ENCODE data around the gene NEK7.
A peak's percentile ranks its signal among the peaks of the same experiment; 100 is the strongest.
"Not testable (repeated sequence)": the region's sequence is repeated elsewhere in the genome, so short reads cannot be mapped to it uniquely, and the experiment has no call there.

The NEK7 gene

GRCh38 chr1:198171667-198172540 is 15.1 kb downstream of the NEK7 start:
- no peak for DNase-seq (ENCODE audit: low spot score)

DNA sequence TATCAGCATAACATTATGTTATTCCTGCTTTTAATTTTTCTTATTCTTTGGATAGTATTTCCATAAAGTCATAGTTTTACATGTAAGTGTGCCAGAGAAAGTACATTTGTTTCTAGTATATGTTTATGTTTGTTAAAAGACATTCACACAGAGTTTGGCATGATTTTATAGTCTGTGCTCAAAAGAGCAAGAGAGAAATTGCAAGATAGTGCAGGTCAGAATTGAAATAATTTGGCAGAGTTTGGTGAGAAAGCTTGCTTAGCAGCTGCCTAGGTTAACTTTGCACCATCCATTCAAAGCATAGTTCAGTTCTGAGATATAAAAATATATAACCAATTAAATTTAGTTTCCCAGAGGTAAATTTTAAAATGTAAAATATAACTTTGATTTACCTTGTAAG is 17.0 kb downstream of the NEK7 start:
- no peak for DNase-seq (ENCODE audit: low spot score)

DNA sequence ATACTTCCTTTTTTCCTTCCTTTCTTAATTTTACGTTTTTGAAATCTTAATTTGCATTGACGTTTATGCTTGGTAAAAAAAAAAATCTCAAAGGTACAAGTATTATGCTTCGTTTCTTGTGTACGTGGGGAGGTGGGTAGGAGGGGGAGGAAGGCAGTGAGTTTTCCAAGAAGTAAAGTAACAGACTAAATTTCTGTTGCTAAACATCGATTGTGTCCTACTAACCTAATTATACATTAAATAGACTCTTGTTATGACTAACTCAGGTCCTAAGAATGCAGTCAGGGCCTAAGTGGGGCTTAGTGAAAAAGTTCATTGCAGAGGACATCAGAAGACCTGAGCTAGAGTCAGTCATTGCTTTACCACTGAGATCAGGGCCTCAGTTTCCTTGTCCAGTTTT is 17.5 kb downstream of the NEK7 start:
- peak; percentile 56 for DNase-seq (ENCODE audit: low spot score)

- peak; percentile 56 for DNase-seq (ENCODE audit: low spot score)
These were observed 18.8 kb downstream of the NEK7 start for GRCh38 chr1:198175423-198176170.

- DNase-seq (ENCODE audit: low spot score): no peak
These were observed 19.4 kb downstream of the NEK7 start for GRCh38 chr1:198176179-198176578.

DNA sequence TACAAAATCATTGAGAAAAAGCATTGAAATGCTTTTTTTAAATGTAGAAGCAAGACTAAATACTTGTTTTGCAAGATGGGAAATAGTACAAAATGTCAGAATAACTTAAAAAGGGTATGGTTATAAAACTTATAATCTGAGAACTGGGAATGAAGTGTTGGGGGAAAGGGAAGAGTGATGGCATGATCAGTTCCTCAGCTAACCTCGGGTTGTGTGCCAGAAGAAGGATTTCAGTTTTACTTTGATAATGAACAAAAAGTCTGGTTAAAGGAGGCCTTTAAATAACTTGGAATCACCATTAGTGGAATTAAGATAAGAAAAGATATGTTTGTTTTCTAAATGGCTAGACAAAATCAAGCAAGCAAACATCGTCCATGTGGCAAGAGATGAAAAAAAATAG is 20.7 kb downstream of the NEK7 start:
- DNase-seq (ENCODE audit: low spot score): no peak

- DNase-seq (ENCODE audit: low spot score): no peak
These were observed 21.8 kb downstream of the NEK7 start for GRCh38 chr1:198178615-198179014.

GRCh38 chr1:198179556-198179981 is 22.8 kb downstream of the NEK7 start:
- peak; percentile 49 for DNase-seq (ENCODE audit: low spot score)

- no peak for DNase-seq (ENCODE audit: low spot score)
These were observed 26.8 kb downstream of the NEK7 start for GRCh38 chr1:198183605-198184004.

DNA sequence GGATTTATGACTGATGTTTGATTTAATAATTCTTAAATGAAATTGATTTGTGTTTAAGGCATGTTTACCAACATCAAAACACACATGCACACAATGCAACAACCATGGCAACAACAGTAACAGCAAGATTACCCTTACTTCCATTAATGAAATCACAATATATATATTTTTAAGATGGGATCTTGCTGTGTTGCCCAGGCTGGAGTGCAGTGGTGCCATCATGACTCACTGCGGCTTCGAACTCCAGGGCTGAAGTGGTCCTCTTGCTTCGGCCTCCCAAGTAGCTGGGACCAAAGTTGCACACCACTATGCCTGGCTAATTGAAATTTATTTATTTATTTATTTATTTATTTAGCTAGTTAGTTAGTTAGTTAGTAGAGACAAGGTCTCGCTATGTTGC is 27.7 kb downstream of the NEK7 start:
- no peak for DNase-seq (ENCODE audit: low spot score)

DNA sequence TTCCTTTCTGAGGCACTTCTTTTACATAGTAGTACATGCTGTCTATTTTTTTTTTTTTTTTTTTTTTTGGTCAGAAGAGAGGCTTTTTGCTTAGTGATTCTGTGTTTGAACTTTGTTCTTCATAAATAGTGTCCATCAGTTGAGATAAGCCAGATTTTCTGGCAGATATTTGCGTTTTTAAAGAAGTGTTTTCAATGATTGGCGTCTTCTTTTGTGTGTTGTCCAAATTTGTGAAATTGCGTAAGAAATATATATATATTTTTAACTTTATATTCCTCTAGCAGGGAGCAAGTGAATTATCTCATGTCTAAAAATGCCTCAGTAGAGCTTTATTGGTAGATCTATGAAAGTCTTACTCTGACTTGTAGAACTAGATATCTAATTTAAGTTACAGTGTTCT is 28.3 kb downstream of the NEK7 start:
- DNase-seq (ENCODE audit: low spot score): no peak

GRCh38 chr1:198185759-198186158 is 29.0 kb downstream of the NEK7 start:
- no peak for DNase-seq (ENCODE audit: low spot score)

DNA sequence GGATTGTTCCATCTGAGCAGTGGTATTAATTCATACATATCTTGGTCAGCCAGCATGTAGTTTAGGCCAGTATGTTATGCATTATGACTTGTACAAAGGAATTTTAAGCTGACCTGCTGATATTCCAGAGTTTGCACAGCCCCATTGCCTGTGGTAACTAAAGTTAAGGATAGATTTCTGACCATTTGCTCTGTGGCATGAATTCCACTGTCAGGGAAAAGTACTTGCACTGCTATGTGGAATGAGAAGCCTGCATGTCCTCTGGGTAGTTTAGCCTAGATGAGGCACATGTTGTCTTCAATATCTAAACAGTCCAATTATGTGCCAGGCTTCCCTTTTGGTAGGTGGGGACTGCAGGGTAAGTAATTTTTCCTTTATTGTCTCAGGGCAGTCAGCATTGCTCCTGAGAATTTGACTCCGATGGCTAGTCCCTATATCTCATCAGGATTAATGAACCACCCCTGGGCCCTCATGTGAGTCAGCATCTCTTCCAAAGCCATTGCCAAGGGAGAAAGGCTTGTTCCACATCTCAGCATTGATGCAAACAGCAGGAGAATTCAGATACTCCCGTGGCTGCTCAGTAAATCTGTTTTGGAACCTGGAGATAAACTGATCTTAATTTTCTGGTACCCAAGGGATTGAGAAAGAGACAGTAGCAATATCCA is 30.2 kb downstream of the NEK7 start:
- no peak for DNase-seq (ENCODE audit: low spot score)

DNA sequence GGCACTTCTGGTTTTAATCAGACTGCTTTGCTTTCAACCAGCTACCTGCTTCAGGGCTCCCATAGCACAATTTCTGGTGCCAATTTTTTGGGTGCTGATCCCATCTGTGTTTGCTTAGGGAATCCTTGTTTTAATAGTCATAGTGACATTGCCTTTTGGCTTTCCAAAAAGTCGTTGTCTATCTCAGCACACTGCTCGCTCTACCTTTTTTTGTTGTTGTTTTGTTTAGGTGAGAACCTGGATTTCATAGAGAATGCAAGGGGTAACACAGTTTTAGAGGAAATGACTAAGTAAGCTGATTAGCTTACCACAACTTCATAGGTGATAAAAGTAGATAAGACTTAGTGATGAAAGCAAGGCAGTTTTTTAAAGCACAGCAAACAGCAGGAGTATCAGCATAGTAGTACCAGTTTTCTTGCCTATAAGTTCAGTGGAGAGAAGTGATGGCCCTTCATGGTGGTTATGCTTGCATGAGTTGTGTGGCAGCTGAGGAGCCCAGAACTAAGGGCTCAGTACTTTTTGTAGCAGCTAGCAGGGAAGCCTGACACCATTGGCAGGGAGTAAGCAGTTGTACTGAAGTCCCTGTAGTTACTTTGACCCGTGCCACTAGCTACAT is 31.3 kb downstream of the NEK7 start:
- peak; percentile 75 for DNase-seq (ENCODE audit: low spot score)

- DNase-seq (ENCODE audit: low spot score): no peak
These were observed 34.3 kb downstream of the NEK7 start for GRCh38 chr1:198191117-198191516.

DNA sequence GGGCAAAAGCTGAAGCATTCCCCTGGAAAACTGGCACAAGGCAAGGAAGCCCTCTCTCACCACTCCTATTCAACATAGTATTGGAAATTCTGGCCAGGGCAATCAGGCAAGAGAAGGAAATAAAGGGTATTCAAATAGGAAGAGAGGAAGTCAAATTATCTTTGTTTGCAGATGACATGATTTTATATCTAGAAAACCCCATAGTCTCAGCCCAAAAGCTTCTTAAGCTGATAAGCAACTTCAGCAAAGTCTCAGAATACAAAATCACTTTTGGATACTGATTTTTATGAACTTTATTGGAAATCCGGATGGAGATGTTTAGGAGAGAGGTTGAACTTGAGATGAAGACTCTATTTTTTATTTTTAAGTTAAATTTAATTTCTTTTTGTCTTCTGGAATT is 37.1 kb downstream of the NEK7 start:
- not testable (repeated sequence) for DNase-seq (ENCODE audit: low spot score)

DNA sequence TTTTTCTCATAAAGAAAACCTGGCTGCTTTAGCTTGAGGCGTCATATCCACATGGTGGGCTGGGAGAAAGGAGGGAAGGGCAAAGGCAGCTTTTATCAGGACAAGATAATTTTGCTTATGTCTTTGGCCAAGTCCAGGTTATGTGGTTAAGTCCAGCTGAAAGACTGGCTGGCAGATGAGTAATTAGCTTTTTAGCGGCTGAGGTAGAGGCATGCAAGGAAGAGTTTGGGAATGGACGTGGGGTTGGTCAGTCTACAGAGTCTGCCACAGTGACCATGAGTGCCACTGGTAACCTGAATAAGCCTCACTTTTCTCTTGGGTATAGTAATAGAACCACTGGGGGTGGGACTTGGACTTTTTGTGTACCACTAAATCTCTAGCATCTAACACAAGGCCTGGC is 39.8 kb downstream of the NEK7 start:
- no peak for DNase-seq (ENCODE audit: low spot score)

DNA sequence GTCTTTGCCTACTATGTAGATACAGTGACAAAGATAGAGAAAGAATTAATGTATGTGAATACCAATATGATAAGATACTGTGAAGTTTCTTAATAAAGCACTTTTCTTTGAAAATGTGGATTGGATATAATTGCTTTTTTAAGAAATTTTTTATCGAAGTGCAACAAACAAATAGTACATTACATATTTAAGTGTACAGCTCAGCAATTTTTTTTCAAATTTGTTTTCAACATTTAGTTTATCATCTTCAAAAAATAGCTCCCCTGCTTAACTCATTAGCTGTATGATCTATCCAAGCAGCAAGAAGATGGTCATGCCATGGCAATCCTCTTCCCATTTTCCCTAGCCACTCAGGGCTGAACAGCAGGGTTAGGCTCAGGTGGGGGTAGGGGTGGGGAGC is 40.5 kb downstream of the NEK7 start:
- DNase-seq (ENCODE audit: low spot score): no peak

- DNase-seq (ENCODE audit: low spot score): no peak
These were observed 42.3 kb downstream of the NEK7 start for GRCh38 chr1:198199105-198199504.

DNA sequence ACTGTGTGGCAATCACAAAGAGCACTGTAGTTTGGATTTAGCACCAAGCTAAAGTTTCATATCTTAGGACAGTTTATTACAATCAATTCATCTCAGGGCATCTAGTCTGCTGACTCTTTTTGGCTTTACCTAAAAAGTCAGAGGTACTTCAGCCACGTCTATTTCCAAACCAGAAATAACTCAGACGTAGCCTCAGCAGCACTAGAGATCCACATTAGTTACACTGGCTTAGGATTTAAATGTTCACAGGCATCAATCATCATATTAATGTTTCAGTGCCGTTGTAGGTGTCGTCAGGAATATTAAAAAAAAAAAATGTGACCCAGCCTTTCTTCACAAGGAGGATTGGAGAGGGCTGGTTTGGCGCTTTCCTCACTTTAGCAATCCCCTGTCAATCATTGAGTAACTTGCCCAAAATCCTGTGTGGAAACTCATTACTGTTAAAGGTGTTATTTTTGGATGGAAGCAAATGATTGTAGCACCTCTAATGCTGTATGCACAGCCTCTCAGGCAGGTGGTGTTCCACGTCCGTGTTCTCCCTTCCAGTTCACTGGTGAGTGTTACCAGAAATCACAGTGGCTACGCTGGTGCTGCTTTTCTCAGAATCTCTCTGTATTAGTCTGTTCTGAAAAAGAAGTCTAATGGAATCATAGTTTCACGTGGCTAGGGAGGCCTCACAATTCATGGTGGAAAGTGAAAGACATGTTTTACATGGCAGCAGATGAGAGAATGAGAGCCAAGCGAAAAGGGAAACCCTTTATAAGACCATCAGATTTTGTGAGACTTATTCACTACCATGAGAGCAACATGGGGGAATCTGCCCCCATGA is 45.4 kb downstream of the NEK7 start:
- peak; percentile 47 for DNase-seq (ENCODE audit: low spot score)

DNA sequence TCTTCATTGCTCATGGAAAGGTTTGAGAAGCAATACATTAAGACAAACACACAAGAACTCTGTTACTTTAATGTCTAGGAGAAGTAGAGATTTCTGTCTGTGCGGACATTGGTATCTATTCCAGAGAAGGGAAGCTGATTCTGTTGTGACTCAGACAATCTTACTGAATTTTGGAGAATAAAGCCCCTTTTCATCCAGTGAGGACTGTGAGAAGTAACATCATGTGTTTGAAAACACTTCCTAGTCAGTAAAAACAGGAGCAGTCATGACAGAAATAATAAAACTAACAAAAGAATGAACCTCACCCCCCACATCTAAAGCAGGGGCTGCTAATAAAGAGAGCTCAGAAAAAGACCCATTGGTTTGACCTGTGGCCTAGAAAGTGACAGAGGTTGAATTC is 46.6 kb downstream of the NEK7 start:
- no peak for DNase-seq (ENCODE audit: low spot score)
